BJ (cell line): Measurements from ENCODE around the gene RSBN1. TPM values are rescaled to one million over a fixed set of nuclear protein-coding genes. Genes with fewer than 3 reads are reported as not detected.

Experiments
- CTCF ChIA-PET: fragments of 350-600 bp; formaldehyde crosslinking; extraction: SDS; loops from one replicate; lab custom pipeline; 2021; ENCODE audit warnings: antibody characterized with exemption, inconsistent platforms; lab: Yijun Ruan, JAX
- POLR2A ChIA-PET: fragments of 300-600 bp; sonication (Branson Sonifier 250); formaldehyde crosslinking; extraction: SDS; loops from one replicate; lab custom pipeline; 2021; ENCODE audit warnings: antibody characterized with exemption; lab: Charles Lee
- DNase-seq: peaks from one replicate; pipeline ENCODE4 v3.0.0-alpha.2; 2011; ENCODE audit warnings: low read depth
- H3K27me3 ChIP-seq: 2 replicates; pipeline ENCODE4 v1.6.0; 2011; ENCODE audit warnings: low read length; ENCODE audit not compliant: control insufficient read depth, insufficient read depth
- H3K36me3 ChIP-seq: 2 replicates; pipeline ENCODE4 v1.5.1; 2011; ENCODE audit warnings: low read length; ENCODE audit not compliant: control insufficient read depth, insufficient read depth
- H3K4me3 ChIP-seq: 2 replicates; pipeline ENCODE4 v1.5.1; 2011; ENCODE audit warnings: low read depth, mild to moderate bottlenecking, control low read depth, low read length
- polyA plus RNA-seq: library from polyadenylated mRNA; depleted of rRNA; stranded (reverse); fragments of >200 nt; gene quantifications from 2 replicates; pipeline ENCODE4 v1.2.3, GENCODE V29; 2011
- TF ChIP-seq, protein P1 (sequence below): IDR thresholded peaks from 2 replicates; pipeline ENCODE4 v1.5.1; 2011; ENCODE audit warnings: low read depth, mild to moderate bottlenecking, control low read depth, inconsistent platforms, low read length, moderate library complexity; ENCODE audit not compliant: insufficient read depth

Gene RSBN1
- polyA plus RNA-seq, 1 experiment: 4.0 TPM

DNA sequence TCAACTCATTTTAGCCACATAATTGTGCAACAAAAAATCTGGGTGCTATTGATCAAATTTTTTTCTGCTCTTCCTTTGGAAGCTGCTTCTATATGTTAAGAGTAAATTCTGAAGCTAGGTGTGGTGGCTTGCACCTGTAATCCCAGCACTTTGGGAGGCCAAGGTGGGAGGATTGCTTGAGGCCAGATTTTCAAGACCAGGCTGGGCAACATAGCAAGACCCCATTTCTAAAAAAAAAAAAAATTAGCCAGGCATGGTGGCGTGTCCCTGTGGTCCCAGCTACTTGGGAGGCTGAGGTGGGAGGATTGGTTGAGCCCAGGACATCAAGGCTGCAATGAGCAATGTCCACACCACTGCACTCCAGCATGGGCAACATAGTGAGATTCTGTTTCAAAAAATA, 24.3 kb upstream of the RSBN1 start:
- ChIA-PET POLR2A (no interaction called here), CTCF (interaction anchor here (0.6 to 3.6 kb wide), 12 partner anchors 14 to 446 kb away, joined by 3 to 26 read pairs (median 5); partner anchors contain the start of genes AP4B1, DCLRE1B and HIPK1)
- Histone ChIP-seq H3K36me3 (no peaks in the 10 kb centered on the region), H3K4me3 (no peak overlapping the region), H3K27me3 (no peaks in the 10 kb centered on the region)
- TF ChIP-seq, protein P1, sequence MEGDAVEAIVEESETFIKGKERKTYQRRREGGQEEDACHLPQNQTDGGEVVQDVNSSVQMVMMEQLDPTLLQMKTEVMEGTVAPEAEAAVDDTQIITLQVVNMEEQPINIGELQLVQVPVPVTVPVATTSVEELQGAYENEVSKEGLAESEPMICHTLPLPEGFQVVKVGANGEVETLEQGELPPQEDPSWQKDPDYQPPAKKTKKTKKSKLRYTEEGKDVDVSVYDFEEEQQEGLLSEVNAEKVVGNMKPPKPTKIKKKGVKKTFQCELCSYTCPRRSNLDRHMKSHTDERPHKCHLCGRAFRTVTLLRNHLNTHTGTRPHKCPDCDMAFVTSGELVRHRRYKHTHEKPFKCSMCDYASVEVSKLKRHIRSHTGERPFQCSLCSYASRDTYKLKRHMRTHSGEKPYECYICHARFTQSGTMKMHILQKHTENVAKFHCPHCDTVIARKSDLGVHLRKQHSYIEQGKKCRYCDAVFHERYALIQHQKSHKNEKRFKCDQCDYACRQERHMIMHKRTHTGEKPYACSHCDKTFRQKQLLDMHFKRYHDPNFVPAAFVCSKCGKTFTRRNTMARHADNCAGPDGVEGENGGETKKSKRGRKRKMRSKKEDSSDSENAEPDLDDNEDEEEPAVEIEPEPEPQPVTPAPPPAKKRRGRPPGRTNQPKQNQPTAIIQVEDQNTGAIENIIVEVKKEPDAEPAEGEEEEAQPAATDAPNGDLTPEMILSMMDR: no peak
- DNase-seq: no peak

DNA sequence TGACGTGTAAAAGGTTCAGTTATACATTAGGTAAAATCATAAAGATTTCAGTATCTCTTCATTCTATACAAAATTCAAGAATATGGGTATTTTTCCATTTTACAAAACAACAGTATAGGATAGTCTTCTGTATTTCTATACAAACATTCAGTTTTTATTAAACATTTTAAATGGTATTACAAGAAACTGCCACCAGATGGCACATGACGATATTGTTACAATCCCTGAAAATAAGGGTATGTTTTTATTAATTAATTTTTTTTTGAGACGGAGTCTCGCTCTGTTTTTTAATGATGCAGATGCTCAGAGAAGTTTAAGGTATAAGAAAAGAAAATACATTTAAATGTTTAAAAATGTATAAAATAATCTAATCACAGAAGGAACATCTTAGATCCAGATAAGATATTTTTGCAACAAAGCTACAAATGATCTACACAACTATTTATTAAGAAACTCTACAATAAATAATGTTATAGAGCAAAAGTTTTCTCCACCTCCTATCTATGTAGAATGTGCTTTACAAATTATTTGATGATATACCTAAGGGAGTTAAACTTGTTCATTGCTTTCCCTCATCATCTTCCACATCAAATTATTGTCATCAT, 23.5 kb upstream of the RSBN1 start:
- DNase-seq: no peak
- Histone ChIP-seq H3K27me3 (no peaks in the 10 kb centered on the region), H3K36me3 (no peaks in the 10 kb centered on the region), H3K4me3 (no peak overlapping the region)
- CTCF ChIA-PET: interaction anchor here (1.0 to 3.6 kb wide), 11 partner anchors 16 to 447 kb away, joined by 3 to 26 read pairs (median 5); partner anchors contain the start of genes AP4B1, DCLRE1B and HIPK1
- POLR2A ChIA-PET: no interaction called here
- TF ChIP-seq, protein P1: peak; percentile 36; the same call in 1 of the 2 replicates

DNA sequence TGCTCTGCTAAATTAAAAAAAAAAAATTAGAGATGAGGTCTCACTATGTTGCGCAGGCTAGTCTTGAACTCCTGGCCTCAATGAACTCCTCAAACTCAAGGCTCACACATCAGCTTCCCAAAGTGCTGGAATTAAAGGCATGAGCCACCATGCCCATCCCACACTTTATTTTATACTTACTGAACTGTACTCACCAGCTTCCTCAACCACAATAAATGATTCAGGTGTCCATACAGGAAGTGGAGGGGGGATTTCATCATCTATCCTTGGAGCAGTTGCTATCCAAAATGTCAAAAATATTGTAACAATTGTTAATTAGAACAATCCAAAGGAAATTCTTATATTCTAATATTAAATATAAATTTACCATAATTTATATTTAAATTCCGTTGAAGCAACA, 22.4 kb upstream of the RSBN1 start:
- no peak for DNase-seq
- TF ChIP-seq, protein P1: no peak
- no peaks in the 10 kb centered on the region for H3K36me3 ChIP-seq
- H3K4me3 ChIP-seq: no peak overlapping the region
- POLR2A ChIA-PET: no interaction called here
- CTCF ChIA-PET: interaction anchor here (2.2 to 3.6 kb wide), 5 partner anchors 70 to 448 kb away, joined by 10 to 26 read pairs (median 11); partner anchors contain the start of genes AP4B1, DCLRE1B and HIPK1
- no peaks in the 10 kb centered on the region for H3K27me3 ChIP-seq

DNA sequence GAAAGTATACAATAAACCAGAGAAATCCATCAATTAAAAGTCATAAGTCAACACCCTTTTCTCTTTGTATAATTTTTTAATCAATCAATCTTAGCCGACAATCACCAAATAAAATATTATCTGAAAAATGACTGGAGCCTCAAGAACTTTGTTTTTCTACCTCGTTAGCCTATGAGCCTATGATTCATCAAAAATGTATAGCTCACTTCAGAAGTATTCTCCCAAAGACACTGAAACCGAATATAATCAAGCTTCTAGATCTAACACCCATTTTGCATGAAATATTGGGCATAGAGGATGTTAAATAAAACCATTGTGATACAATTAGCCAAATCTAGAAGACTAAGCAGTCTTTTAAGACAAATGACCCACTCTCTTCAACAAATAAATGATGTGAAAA, 17.8 kb upstream of the RSBN1 start:
- no peaks in the 10 kb centered on the region for H3K36me3 ChIP-seq
- CTCF ChIA-PET: no interaction called here
- H3K27me3 ChIP-seq: no peaks in the 10 kb centered on the region
- POLR2A ChIA-PET: no interaction called here
- no peak for DNase-seq
- TF ChIP-seq, protein P1: no peak
- H3K4me3 ChIP-seq: no peak overlapping the region

DNA sequence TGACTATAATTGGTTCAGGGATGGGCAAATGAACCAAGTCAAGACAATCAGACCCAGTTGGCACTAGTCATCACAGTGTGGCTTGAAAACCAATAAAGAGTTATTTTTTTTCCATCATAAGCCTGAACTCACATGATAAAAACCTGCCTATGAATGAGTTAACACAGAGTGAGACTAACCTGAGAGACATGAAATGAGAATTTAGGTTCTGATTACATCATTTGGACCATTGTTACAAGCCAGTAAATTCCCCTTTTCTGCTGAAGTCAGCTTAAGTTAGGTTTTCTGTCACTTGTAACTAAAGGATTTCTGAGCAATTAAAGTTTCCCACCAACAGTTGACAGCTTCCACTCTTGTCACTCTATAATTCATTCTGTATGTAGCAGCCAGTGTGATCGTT, 9.6 kb upstream of the RSBN1 start:
- H3K36me3 ChIP-seq: no peaks in the 10 kb centered on the region
- H3K4me3 ChIP-seq: no peak overlapping the region
- H3K27me3 ChIP-seq: no peaks in the 10 kb centered on the region
- ChIA-PET POLR2A (no interaction called here), CTCF (no interaction called here)
- DNase-seq: no peak
- TF ChIP-seq, protein P1: no peak
